DMS53 treated with DMSO at 0.1 percent for 48 hours (cell line): Measurements from ENCODE around the gene ASH1L.
A peak's percentile ranks its signal among the peaks of the same experiment; 100 is the strongest.
"Not testable (repeated sequence)": the region's sequence is repeated elsewhere in the genome, so short reads cannot be mapped to it uniquely, and the experiment has no call there.

Experiments
- DNase-seq: peaks from one replicate; lab custom pipeline; 2025; ENCODE audit not compliant: unreplicated experiment; lab: John Stamatoyannopoulos, UW

ASH1L gene

GRCh38 chr1:155339515-155340097, 223.0 kb downstream of the ASH1L start:
- no peak for DNase-seq

DNA sequence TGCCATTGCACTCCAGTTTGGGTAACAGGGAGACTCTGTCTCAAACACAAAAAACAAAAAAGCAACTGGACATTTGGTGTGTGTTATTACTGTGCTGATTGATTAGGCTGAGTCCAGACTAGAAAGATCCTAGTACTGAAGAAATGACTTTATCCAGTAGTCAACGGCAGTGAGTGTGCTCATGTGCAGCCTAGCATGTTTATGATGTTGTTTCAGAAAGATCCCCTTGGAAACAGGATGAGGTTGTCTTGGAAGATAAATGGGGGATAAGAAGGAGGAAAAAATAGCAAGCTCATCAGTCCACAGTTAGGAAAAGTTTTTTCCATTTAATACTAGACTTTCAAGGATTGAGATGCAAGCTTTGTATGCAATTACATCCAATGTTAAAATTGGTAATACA, 227.6 kb downstream of the ASH1L start:
- no peak for DNase-seq

GRCh38 chr1:155329980-155330598, 232.5 kb downstream of the ASH1L start:
- peak; percentile 97 for DNase-seq

GRCh38 chr1:155328856-155329255, 233.7 kb downstream of the ASH1L start:
- not testable (repeated sequence) for DNase-seq

DNA sequence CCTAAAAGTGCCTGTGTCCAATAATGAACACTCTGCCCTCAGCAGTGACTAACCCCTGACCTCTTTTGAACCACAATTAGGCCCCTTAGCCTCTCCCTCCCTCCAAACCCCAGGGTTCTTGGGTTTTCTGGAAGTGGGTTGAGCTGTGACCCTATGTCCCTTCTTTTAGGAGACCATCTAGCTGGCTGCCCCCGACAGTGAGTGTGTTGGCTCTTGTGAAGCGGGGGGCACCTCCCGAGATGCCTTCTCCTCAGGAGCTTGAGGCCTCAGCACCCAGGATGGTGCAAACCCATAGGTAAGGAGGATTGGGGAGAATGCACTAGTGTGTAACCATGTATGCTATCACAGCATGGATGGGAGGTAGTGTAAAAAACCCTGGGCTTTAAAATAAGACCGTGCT, 234.6 kb downstream of the ASH1L start:
- no peak for DNase-seq

- no peak for DNase-seq
These were observed 236.0 kb downstream of the ASH1L start for GRCh38 chr1:155326631-155327037.

DNA sequence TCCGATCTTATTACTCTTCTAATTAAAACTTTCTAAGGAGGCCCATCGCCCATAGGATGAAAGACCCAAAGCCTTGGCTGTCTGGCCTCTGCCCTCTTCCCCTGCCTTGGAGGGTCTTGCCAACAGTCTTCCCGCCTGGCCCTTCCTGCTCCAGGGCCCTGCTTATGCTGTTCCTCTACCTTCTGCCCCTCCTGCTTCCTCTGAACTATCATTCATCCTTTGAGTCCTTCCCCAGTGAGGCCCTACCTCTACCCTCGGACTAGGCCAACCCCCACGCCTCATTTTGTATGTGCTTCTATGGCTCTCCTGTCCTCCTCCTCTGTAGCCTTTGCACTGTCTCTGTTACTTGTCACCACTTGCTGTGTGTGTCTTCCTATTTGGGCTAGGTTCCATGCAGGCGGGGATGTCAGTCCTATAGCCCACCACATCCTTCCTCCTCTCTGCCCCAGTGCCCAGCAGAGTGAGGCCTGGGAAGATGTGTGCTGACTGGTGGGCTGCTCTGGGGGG, 236.5 kb downstream of the ASH1L start:
- DNase-seq, result no peak

DNA sequence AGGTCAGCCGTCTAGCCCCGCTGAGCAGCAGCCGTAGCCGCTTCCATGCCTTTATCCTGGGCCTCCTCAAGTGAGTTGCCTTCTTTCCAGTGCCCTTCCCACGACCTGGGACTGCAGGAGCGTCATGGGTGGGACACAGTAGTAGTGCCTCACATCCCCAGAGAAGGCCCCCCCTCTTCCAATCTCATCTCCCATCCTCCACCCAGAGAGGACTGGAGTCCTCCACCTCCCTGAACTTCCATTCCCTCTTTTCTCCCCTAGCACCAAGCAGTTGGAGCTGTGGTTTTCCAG, 237.1 kb downstream of the ASH1L start:
- no peak for DNase-seq

GRCh38 chr1:155324717-155325602, 237.6 kb downstream of the ASH1L start:
- peak; percentile 18 for DNase-seq

DNA sequence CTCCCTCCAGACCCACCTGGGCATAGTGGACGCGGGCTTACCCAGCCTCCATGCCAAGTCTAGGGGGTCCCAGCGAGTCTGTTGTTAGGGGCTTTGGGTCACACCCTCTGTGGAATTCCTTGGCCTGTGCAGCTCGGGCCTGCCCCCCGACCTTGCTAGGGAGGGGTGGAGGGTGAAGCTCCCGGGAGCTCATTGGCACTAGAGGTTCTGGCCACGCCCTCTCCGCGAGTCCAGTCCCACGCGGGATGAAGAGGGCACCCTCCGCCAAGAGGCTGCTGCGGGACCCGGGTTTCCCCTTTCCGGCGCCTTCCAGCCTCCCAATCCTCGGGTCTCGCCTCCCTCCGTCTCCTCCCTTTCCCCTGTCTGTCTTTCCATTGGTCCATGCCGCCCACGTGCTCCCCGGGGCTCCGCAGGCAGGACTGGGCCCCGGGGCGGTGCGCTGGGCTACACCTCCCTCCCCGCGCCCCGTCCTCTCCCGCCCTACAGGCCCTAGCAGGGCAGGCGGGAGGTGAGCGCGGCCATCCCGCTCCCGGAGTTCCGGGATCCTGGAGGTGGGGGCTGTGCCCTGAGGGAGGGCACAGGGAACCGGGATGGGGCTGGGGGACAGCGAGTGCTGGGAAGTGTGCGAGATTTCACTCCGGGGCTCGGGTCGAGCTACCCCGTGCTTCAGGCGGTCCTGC, 238.4 kb downstream of the ASH1L start:
- DNase-seq, result peak; percentile 95

DNA sequence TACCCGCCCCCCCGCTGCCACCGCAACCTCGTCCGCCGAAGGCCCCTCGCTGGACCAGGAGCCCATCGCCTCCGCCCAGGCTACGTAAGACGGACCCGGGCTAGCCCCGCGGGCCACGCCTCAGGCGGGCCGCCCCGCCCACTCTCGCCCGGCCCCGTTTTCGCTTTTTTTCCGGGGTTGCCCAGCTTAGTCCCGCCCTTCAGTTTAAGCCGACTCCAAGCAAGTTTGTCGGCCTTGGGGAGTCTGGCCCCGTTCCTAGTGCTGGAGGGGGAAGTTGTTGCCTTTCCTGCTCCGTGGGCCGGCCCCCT, 238.9 kb downstream of the ASH1L start:
- peak; percentile 78 for DNase-seq

DNA sequence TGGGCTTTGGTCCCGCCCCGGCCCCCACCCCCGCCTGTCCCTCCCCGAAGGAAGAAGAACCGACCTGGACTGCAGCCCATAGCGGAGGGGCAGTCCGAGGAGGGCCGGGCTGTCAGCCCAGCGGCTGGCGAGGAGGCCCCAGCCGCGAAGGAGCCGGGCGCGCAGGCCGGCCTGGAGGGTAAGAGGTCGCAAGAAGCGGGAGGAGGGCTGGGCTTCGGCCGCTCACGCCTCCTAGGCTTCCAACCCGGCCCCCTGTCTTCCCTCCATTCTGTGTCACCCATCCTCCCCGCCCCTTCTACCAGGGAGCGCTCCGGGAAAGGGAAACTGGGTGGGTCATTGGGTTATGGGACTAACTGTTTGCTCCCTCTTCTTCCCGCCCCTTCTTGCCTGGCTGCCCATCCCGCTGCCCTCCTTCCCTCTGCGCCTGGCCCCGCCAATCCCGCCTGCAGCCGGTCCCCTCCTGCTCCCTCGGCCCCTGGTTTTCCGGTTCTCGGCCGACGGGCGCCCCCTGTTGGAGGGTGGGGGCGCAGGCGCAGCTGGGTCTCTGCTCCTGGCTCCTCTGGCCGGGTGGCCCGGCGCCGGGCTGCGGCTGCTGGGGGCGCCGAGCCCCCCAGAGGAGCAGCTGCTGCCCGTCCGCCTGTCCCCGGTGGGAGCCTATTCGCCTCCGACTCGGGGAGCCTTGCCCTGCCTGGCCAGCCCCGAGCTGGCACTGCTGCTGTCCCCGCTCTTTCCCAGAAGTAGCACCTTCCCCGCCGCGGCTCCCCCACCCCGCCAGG, 239.5 kb downstream of the ASH1L start:
- DNase-seq, result peak; percentile 92

- no peak for DNase-seq
These were observed 240.0 kb downstream of the ASH1L start for GRCh38 chr1:155322571-155322952.

- DNase-seq, result no peak
These were observed 240.7 kb downstream of the ASH1L start for GRCh38 chr1:155321639-155322503.

DNA sequence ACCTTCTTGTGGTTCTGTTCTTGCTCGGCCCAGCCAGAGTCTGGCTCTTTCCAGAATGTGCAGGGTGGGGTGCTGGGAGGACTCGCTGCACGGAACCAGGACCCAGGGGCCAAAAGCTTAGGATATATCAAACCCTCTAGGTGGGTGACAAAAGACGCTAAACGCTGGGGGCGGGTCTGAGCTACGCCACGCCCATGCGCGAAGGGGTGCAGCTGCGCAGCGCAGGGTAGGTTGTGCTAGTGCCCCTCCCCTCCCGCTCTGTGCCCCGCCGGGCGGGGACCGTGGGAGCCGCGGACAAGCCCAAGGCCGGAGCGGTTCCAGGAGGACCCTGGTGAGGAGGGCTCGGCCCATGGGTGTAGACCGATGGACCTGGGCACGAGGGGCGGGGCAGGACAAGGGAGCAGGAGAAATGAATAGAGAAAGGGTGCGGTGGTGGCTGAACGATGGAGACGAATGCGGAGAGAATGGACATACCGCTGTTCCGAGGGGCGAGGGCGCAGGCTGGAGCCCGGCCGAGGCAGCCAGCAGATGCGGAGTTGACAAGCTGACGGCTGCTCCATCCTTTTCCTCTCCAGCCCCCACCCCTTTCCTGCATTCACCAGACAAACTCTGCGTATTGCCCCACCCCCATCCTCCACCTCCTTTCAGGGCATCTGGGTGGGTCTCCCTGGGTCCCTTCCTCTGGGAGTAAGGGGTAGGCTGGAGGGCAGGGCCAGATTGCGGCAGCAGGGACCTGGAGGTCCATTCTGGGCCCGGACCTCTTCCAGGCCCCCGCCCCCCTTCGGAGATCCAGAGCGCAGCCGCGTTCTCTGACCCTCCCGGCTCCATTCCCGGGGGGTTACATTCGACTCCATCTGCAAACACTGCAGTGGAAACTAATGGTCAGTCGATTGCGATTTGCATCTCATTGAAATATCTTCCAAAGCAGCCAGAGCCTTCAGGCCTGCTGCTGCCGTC, 241.7 kb downstream of the ASH1L start, which contains the start of gene RUSC1:
RUSC1 (plus strand) TSS at position 234 of the 957 bp plus-strand sequence. CDS start 880 bp downstream, outside the sequence.
- no peak for DNase-seq

DNA sequence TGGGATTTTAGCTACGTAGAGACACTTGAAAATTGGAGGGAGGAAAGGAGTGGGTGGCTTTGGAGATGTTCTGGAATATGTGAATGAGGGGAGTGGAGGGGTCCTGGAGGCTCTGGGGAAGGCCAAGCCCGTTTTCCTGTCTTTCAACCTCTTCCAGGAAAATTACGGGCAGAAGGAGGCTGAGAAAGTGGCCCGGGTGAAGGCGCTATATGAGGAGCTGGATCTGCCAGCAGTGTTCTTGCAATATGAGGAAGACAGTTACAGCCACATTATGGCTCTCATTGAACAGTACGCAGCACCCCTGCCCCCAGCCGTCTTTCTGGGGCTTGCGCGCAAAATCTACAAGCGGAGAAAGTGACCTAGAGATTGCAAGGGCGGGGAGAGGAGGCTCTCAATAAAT, 242.4 kb downstream of the ASH1L start:
- no peak for DNase-seq

DNA sequence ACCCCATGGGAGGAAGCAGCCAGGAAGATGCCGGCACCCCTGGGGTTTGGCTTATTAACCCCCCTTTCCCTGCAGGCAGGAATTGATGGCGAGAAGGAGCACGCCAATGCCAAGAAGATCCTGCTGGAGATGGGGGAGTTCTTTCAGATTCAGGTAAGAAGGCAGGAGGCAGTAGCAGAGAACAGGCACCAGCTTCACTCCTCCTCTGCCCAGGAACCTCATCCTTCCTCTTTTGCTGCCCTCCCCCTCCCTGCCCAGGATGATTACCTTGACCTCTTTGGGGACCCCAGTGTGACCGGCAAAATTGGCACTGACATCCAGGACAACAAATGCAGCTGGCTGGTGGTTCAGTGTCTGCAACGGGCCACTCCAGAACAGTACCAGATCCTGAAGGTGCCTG, 243.1 kb downstream of the ASH1L start:
- no peak for DNase-seq

DNA sequence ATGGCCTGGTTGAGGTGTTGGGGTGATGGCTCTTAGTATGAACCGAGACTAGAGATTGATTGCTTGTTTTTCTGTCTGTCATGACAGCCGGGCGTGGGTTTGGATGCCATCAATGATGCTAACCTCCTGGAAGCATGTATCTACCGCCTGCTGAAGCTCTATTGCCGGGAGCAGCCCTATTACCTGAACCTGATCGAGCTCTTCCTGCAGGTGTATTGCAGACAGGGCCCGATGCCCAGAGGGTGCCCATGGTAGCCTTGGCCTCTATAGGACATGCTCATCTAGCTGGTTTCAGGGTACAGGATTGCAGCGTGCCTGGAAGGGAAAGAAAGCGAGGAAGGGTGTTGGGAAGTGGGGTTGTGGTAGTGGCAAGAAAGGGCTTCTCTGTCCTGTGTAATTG, 244.5 kb downstream of the ASH1L start:
- no peak for DNase-seq

DNA sequence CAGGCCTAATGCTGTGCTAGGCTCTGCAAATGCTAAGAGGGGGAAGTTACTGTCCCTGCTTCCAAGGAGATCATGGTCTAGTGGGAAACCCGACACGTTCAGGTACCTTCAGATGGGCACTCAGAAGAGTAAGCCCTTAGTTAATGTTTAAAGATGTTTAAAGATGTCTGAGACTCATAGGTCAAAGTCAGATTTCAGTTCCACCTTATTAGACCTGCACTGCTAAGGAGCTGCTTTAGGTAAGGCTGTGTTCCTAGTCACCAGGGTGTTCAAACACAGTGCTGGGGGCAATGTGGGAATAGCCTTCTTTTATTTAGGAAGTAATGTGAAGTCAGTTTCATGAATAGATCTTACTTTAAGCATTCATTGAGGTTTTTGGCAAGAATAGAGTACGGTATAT, 245.7 kb downstream of the ASH1L start:
- DNase-seq, result no peak
